ENCODE data around the gene MYLIP.
"Not testable (repeated sequence)": the region's sequence is repeated elsewhere in the genome, so short reads cannot be mapped to it uniquely, and the experiment has no call there.

The MYLIP gene

DNA sequence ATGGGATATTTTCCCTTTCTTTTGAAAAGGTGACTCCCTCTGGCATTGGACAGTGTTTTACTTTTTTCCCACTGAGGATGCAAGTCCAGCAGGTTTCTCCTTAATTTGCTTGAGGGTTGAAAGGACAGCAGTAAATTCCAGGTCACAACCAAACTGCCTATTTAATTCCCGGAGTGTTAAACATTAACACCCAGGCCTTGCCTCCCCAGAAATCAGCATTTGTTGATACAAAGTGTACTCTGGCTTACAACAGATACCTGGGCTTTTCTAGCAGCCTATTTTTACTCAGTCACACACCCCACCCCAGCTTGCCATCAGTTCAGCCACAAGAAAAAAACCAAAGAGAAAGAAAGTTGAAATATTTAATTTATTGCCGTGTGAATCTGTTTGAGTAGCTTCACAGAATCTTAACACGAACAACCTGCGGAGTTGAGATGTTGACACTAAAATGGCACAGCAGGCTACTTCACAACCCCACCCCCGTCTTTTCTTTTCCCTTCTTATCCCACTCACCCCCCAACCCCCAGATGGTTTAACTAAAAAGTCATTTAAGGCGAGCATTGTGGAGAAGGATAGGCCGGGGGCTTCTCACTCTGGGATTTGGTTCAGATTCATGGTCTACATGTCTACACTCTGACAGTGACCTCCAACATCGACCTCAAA lies 45.7 kb downstream of the MYLIP start:
- DNase-seq (ENCODE audit: low spot score) = no peak

DNA sequence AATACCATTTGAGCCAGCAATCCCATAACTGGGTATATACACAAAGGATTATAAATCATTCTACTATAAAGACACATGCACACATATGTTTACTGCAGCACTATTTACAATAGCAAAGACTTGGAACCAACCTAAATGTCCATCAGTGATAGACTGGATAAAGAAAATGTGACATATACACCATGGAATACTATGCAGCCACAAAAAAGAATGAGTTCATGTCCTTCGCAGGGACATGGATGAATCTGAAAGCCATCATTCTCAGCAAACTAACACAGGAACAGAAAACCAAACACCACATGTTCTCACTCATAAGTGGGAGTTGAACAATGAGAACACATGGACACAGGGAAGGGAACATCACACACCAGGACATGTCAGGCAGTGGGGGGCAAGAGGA lies 47.7 kb downstream of the MYLIP start:
- not testable (repeated sequence) for DNase-seq (ENCODE audit: low spot score)

DNA sequence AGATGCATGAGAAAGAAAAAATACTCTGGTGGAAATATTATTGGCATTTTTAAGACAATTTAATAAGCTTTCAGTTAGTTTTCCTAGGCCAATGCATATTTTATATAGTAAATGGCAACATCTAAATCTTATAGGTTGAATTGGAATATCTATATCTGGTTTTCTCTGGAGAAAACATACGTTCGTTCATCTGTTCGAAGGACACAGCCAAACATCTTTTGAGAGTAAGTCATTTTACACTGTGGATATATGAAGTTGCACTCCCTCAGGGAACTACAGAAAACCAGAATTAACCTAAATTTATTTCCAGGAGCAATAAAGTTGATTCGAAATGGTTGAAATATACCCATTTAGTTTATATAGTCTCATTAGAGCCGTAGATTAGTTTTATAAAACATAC lies 49.0 kb downstream of the MYLIP start:
- DNase-seq (ENCODE audit: low spot score) = no peak

DNA sequence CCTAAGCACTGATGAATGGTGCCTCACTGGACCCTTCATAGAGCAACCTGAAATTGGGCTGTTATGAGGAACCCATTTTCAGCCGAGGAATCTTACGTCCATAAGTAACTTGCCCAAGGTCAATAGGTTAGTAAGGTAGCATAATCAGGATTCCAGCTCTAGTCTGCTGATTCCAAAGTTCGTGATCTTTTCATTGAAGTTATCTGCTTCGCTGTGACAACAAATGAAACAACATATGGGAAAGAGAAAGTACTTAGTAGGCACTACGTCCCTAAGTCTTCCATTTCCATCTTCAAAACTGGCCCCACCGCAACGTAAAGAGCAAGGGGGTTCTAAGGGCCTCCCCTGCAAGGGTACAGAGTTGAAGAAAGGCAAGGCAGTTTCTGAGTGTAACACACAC lies 49.5 kb downstream of the MYLIP start:
- no peak for DNase-seq (ENCODE audit: low spot score)

DNA sequence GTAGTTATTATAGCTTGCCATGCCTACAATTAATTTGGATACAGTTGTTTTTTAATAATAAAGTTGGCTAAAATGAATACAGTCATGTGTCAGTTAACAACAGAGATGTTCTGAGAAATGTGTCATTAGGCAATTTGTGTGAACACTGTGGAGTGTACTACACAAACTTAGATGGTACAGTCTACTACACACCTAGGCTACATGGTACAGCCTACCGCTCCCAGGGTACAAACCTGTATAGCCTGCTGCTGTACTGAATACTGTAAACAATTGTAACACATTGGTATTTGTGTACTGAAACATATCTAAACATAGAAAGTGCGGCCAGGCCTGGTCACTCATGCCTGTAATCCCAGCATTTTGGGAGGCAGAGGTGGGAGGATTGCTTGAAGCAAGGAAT lies 50.2 kb downstream of the MYLIP start:
- no peak for DNase-seq (ENCODE audit: low spot score)

DNA sequence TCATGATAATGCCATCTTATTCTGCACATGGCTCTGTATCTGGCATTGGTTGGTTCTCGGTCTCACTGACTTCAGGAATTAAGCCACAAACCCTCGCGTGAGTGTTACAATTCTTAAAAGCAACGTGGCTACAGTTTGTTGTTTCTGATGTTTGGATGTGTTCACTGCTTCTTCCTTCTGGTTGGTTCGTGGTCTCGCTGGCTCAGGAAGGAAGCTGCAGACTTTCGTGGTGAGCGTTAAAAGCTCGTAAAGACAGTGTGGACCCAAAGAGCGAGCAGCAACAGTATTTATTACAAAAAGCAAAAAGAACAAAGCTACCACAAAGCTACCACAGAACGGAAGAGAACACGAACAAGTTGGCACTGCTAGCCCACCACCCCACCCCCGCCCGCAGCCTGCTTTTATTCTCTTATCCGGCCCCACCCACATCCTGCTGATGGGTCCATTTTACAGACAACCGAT lies 51.1 kb downstream of the MYLIP start:
- DNase-seq (ENCODE audit: low spot score) = no peak

DNA sequence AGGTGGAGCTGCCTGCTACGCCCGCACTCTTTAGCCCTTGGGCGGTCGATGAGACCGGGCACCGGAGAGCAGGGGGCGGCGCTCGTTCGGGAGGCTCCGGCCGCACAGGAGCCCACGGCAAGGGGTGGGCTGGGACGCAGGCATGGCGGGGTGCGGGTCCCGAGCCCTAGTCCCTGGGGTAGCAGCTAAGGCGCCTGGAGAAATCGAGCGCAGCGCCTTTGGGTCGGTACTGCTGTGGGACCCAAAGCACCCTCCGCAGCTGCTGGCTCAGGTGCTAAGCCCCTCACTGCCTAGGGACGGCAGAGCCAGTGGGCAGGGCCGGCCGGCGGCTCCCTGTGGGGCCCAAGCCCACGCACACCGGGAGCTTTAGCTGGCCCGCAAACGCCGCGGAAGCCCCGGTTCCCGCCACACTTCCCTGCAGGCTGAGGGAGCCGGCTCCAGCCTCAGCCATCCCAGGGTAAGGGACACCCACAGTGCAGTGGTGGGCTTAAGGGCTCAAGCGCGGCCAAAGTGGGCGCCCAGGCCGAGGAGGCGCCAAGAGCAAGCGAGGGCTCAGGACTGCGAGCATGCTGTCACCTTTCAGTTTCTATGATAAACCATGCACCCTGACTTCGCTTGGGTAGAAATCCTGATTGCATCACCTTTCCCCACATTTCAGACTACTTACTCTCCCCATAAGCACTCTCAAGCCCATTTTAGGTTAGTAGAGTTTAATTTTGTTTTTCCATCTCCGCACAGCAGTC lies 52.0 kb downstream of the MYLIP start:
- no peak for DNase-seq (ENCODE audit: low spot score)

DNA sequence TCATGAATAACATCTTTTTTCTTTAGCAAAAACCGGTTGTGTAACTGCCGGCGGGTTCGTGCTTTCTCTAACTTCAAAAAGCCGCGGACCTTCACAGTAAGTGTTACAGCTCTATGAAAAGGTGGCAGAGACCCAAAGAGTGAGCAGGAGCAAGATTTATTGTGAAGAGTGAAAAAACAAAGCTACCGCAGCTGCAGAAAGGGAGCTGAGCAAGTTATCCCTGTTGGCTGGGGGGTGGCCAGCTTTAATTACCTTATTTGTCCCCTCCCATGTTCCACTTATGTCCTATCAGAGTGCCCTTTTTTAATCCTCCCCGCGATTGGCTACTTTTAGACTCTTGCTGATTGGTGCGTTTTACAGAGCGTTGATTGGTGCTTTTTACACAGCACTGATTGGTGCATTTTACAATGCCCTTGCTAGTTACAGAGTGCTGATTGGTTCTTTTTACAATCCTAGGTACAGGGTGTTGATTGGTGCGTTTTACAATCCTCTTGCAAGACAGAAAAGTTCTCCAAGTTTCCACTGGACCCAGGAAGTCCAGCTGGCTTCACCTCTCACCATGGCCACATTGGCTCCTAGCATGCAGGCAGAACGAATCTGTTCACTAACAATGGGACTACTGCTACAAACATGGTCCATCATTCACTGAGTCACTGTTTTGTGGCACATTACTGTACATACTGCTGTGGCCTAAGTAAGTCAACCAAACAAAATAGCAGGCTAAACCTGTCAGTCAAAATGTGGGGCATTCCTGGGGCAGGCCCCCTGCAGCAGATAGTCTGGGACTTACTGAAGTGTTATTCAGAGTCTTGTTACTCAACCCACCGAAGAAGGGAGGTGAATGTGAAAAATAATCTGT lies 52.8 kb downstream of the MYLIP start:
- no peak for DNase-seq (ENCODE audit: low spot score)

DNA sequence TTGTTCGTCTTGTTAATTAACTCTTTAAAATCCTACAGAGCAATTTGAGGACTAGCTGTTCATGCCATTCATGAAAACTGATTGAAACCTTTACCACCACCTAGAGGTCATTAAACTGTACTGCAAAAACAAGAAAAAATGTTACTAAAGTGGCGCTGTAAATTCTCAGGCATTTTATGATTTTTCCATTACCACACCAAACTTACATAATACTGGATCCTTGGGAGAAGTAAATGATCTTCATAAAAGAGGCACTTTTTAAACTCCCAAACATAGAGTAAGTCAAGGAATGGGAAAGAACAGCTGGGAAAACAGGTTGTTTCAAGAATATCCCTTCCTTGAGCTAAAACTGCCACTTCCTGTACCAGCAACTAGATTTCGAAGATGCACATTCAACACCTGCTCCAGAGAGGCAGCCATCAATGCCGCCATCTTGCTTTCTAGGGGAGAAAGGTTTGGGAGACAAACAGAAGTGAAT lies 54.3 kb downstream of the MYLIP start:
- DNase-seq (ENCODE audit: low spot score) = peak; percentile 57

DNA sequence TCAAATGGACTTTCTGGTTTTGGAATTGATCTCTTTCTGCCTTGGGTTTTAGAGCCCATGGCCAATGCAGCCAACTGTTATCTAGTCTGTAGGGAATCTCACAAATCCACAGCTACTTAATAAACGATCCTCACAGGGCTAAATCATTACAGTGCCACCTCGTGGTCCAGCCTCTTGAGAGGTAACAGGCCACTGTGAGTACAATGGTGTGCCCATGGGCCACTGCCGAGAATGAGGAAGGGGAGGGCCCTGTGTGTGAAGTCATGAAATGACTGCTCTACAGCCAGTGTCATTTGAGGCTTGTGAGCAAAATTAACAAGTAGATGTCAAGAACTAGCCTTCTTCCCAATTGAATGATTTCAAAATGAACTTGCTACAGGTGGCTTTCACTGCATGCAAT lies 55.2 kb downstream of the MYLIP start:
- DNase-seq (ENCODE audit: low spot score) = peak; percentile 43

DNA sequence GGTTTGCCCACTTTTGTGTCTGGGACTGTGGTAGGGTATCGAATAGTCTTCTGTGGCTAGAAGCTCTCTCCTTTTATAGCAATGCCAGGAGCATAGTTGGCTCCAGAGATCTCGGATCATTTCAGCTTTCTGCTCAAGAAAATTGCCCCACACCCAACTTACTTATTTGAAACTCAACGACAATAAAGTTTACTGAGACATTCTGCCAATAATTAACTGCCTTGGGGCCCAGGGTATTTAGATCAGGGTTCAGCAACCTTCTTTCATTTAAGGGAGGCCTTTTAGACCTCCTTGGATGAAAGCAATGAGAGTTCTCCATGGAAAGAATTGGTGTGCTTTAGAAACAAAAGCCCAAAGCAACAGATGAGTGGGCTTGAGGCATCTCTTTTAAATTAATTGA lies 55.7 kb downstream of the MYLIP start:
- DNase-seq (ENCODE audit: low spot score) = no peak

DNA sequence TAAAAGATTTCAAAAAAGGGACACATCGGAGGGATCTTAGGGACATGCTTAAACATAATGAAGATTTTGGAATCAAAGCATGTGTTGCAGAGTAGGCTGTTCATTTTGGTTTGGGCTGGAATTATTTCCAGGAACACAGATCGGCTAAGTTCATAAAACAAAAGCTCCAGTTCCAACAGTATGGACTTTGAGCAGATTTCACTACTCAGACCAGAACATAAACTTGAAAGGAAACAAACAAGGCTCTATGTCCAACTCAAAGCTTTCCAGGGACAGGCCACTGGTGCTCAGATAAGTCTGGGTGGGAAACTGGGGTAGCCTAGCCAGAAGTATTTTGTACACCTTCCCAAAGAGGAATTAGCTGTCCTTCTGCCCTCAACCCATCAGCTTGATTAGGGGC lies 58.3 kb downstream of the MYLIP start:
- DNase-seq (ENCODE audit: low spot score) = no peak

DNA sequence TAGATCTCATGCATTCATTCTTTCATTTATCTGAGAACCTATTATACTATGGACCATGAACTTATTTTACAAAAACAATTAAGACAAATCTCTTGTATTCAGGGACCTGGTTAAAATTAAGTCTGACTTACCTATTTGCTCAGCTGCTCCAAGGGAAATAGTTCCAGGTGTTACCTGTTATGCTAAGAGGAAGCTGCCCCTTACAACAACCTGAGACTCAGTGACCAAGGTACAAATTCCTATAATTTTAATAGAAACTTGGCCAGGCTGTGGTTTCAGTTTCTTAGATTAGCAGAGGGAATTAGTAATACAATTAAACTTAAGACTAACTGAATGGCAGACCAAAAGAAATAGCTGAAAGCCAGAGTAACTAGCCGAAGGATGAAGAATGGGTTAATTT lies 61.3 kb downstream of the MYLIP start:
- no peak for DNase-seq (ENCODE audit: low spot score)

DNA sequence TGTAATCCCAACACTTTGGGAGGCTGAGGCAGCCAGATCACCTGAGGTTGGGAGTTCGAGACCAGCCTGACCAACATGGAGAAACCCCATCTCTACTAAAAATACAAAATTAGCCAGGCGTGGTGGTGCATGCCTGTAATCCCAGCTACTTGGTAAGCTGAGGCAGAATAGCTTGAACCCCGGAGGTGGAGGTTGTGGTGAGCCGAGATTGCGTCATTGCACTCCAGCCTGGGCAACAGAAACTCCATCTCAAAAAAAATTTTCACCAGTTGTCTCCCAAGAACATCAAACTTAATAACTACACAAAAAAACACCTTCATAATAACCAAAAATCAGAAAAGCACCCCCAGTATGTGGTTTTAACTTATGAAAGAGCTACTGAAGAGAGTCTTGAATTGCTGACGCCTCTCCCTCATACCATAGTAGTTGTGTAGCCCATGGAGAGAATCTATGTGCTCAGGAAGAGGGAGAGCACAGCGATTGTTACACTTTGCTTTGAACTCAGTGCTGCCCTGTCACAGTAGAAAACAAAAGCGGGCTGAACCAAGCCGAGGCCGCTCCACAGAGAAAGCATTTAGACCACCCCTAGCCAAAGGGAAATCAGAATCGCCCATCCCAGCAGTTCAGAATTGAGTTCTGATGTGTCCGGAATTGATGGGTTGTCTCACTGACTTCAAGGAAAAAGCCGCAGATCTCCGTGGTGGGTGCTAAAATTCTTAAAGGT lies 67.5 kb downstream of the MYLIP start:
- DNase-seq (ENCODE audit: low spot score) = no peak

DNA sequence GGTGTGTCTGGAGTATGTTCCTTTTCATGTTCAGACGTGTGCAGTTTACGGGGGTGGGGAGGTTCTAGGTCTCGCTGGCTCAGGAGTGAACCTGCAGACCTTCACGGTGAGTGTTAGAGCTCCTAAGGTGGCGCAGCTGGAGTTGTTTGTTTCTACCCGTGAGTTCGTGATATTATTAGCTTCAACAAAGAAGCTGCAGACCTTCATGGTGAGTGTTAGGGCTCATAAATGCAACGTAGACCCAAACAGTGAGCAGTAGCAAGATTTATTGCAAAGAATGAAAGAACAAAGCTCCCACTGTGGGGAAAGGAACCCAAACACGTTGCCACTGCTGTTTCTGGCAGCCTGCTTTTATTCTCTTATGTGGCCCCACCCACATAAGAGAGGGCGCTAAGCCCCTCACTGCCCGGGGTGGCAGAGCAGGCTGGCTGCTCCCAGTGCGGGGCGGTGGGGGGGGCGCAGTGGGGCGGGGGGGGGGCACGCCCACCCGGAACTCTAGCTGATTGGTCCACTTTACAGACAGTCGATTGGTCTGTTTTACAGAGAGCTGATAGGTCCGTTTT lies 68.2 kb downstream of the MYLIP start:
- no peak for DNase-seq (ENCODE audit: low spot score)

Measured in SW480 (cell line).